Endothelial cell (in vitro differentiated cells): Measurements from ENCODE around the gene GNG14. TPM values are rescaled to one million over a fixed set of nuclear protein-coding genes. Genes with fewer than 3 reads are reported as not detected.
"Not testable (repeated sequence)": the region's sequence is repeated elsewhere in the genome, so short reads cannot be mapped to it uniquely, and the experiment has no call there.

Experiments used
- DNase-seq: peaks from one replicate; pipeline ENCODE4 v3.0.0; 2021; ENCODE audit warnings: low spot score
- H3K27ac Mint-ChIP-seq: one replicate; pipeline ENCODE4 v1.8.0; 2021; ENCODE audit warnings: mixed read lengths, inconsistent platforms; ENCODE audit not compliant: unreplicated experiment
- H3K27me3 Mint-ChIP-seq: one replicate; pipeline ENCODE4 v1.8.0; 2021; ENCODE audit warnings: mild to moderate bottlenecking, moderate library complexity, mixed read lengths, inconsistent platforms; ENCODE audit not compliant: unreplicated experiment
- H3K36me3 Mint-ChIP-seq: one replicate; pipeline ENCODE4 v1.8.0; 2021; ENCODE audit warnings: mild to moderate bottlenecking, low read depth, mixed read lengths, inconsistent platforms; ENCODE audit not compliant: unreplicated experiment
- H3K4me1 Mint-ChIP-seq: one replicate; pipeline ENCODE4 v1.8.0; 2021; ENCODE audit warnings: mild to moderate bottlenecking, mixed read lengths, inconsistent platforms; ENCODE audit not compliant: unreplicated experiment
- H3K4me3 Mint-ChIP-seq: one replicate; pipeline ENCODE4 v1.8.0; 2021; ENCODE audit warnings: mild to moderate bottlenecking, mixed read lengths, inconsistent platforms; ENCODE audit not compliant: unreplicated experiment
- H3K9me3 Mint-ChIP-seq: one replicate; pipeline ENCODE4 v1.8.0; 2021; ENCODE audit warnings: mixed read lengths, inconsistent platforms; ENCODE audit not compliant: unreplicated experiment
- CTCF ChIP-seq: fragments of 200-600 bp; sonication (generic); IDR thresholded peaks from one replicate; pipeline ENCODE4 v1.5.0; 2021; ENCODE audit warnings: antibody characterized with exemption; ENCODE audit not compliant: unreplicated experiment
- total RNA-seq: library from RNA; stranded (reverse); fragmentation: NEBNext Ultra II Directional; extraction: Animal tissue kit (Norgen Biotek cat#: 25700); gene quantifications from one replicate; pipeline ENCODE4 v1.2.1, GENCODE V29; 2021; ENCODE audit not compliant: unreplicated experiment

The GNG14 gene
- total RNA-seq, 1 donor from 2014 or later, result not detected

- H3K27me3 Mint-ChIP-seq, result peaks cover 6% of the 10 kb centered on the region
- H3K9me3 Mint-ChIP-seq, result no peaks in the 10 kb centered on the region
- no peak for DNase-seq
- no peak overlapping the region for H3K27ac Mint-ChIP-seq
- no peaks in the 10 kb centered on the region for H3K4me1 Mint-ChIP-seq
- H3K36me3 Mint-ChIP-seq, result peaks cover 30% of the 10 kb centered on the region
- no peak overlapping the region for H3K4me3 Mint-ChIP-seq
- TF ChIP-seq CTCF, result no peak
Observed at GRCh38 chr19:12708641-12709040, 20.8 kb downstream of the GNG14 start.

- no peak overlapping the region for H3K4me3 Mint-ChIP-seq
- no peaks in the 10 kb centered on the region for H3K4me1 Mint-ChIP-seq
- H3K27me3 Mint-ChIP-seq, result peaks cover 9% of the 10 kb centered on the region
- H3K36me3 Mint-ChIP-seq, result peaks cover 32% of the 10 kb centered on the region
- no peaks in the 10 kb centered on the region for H3K9me3 Mint-ChIP-seq
- H3K27ac Mint-ChIP-seq, result no peak overlapping the region
- no peak for DNase-seq
- no peak for TF ChIP-seq CTCF
Observed at GRCh38 chr19:12711187-12711586, 23.4 kb downstream of the GNG14 start.

GRCh38 chr19:12712077-12712476 is 24.3 kb downstream of the GNG14 start:
- H3K9me3 Mint-ChIP-seq, H3K27ac Mint-ChIP-seq, H3K4me1 Mint-ChIP-seq, H3K4me3 Mint-ChIP-seq, H3K27me3 Mint-ChIP-seq: not testable (repeated sequence)
- peak; percentile 35 for DNase-seq
- H3K36me3 Mint-ChIP-seq, result peaks cover 33% of the 10 kb centered on the region

GRCh38 chr19:12713304-12713703 is 25.5 kb downstream of the GNG14 start:
- DNase-seq, H3K27me3 Mint-ChIP-seq, H3K4me1 Mint-ChIP-seq, H3K9me3 Mint-ChIP-seq, H3K4me3 Mint-ChIP-seq, H3K27ac Mint-ChIP-seq: not testable (repeated sequence)
- H3K36me3 Mint-ChIP-seq, result peaks cover 33% of the 10 kb centered on the region

- H3K27ac Mint-ChIP-seq, result no peak overlapping the region
- H3K36me3 Mint-ChIP-seq, result peaks cover 37% of the 10 kb centered on the region
Observed at GRCh38 chr19:12715102-12715501, 27.3 kb downstream of the GNG14 start.

GRCh38 chr19:12715929-12716328 is 28.1 kb downstream of the GNG14 start:
- no peak for TF ChIP-seq CTCF

More at GRCh38 chr19:12715102-12715501, 27.3 kb downstream of the GNG14 start:
- H3K4me1 Mint-ChIP-seq, result no peaks in the 10 kb centered on the region
- no peak for TF ChIP-seq CTCF
- H3K4me3 Mint-ChIP-seq, result no peak overlapping the region
- no peak for DNase-seq
- peaks cover 7% of the 10 kb centered on the region for H3K27me3 Mint-ChIP-seq
- no peaks in the 10 kb centered on the region for H3K9me3 Mint-ChIP-seq

More at GRCh38 chr19:12715929-12716328, 28.1 kb downstream of the GNG14 start:
- H3K4me3 Mint-ChIP-seq, result peak overlapping the region; percentile 67
- peaks cover 4% of the 10 kb centered on the region for H3K4me1 Mint-ChIP-seq
- H3K27me3 Mint-ChIP-seq, result peaks cover 7% of the 10 kb centered on the region
- H3K36me3 Mint-ChIP-seq, result peaks cover 37% of the 10 kb centered on the region
- no peak for DNase-seq
- no peak overlapping the region for H3K27ac Mint-ChIP-seq
- no peaks in the 10 kb centered on the region for H3K9me3 Mint-ChIP-seq
